ENCODE results near the gene ITFG1. TPM values are rescaled to one million over a fixed set of nuclear protein-coding genes. Genes with fewer than 3 reads are reported as not detected.
"Not testable (repeated sequence)": the region's sequence is repeated elsewhere in the genome, so short reads cannot be mapped to it uniquely, and the experiment has no call there.

The ITFG1 gene
- total RNA-seq, 2 experiments from 2014 or later = 18.0 to 18.5 TPM

DNA sequence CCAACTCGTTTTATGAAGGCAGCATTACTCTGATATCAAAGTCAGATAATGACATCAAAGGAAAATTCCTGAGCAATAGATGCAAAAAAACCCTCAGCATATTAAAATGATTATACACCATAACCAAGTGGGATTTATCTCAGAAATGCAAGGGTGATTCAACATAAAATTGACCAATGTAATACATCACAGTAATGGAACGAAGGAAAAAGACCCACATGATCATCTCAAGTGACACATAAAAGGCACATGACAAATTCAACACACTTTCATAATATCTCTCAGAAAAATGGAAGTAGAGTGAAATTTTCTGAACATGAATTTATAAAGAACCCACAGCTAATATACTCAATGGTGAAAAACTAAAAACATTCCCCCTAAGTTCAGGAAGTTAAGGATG is 118.8 kb downstream of the ITFG1 start:
- Histone ChIP-seq H3K27ac (ENCODE audit: low read depth in 1 of 2, low read length in 2 of 2) (no peak overlapping the region), H3K4me1 (ENCODE audit: insufficient read depth, low read length) (no peaks in the 10 kb centered on the region), H3K4me3 (ENCODE audit: low read length) (no peak overlapping the region), H3K9me3 (ENCODE audit: control insufficient read depth in 1 of 2, insufficient read depth in 1 of 2, low read length in 2 of 2) (peaks cover 5 to 15% of the 10 kb centered on the region in 2 experiments), H3K27me3 (ENCODE audit: control insufficient read depth in 1 of 2, insufficient read depth in 2 of 2, low read length in 2 of 2) (no peaks in the 10 kb centered on the region), H3K36me3 (ENCODE audit: insufficient read depth, low read length) (no peaks in the 10 kb centered on the region)
- ATAC-seq (ENCODE audit: poor library complexity) = no peak
- H3K4me1 Mint-ChIP-seq (ENCODE audit: low read depth) = peaks cover 8% of the 10 kb centered on the region
- no peak overlapping the region for H3K4me3 Mint-ChIP-seq
- ChIA-PET CTCF (no interaction called here), POLR2A (no interaction called here)
- TF ChIP-seq, protein P1, sequence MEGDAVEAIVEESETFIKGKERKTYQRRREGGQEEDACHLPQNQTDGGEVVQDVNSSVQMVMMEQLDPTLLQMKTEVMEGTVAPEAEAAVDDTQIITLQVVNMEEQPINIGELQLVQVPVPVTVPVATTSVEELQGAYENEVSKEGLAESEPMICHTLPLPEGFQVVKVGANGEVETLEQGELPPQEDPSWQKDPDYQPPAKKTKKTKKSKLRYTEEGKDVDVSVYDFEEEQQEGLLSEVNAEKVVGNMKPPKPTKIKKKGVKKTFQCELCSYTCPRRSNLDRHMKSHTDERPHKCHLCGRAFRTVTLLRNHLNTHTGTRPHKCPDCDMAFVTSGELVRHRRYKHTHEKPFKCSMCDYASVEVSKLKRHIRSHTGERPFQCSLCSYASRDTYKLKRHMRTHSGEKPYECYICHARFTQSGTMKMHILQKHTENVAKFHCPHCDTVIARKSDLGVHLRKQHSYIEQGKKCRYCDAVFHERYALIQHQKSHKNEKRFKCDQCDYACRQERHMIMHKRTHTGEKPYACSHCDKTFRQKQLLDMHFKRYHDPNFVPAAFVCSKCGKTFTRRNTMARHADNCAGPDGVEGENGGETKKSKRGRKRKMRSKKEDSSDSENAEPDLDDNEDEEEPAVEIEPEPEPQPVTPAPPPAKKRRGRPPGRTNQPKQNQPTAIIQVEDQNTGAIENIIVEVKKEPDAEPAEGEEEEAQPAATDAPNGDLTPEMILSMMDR (IDR thresholded peaks at IDR 0.05) = no peak
- H3K9me3 Mint-ChIP-seq = peaks cover 21% of the 10 kb centered on the region
- H3K27me3 Mint-ChIP-seq = no peaks in the 10 kb centered on the region
- no peak overlapping the region for H3K27ac Mint-ChIP-seq
- H3K36me3 Mint-ChIP-seq (ENCODE audit: low read depth) = peaks cover 87% of the 10 kb centered on the region
- DNase-seq = no peak
- intact Hi-C loops (cut with DNase I, micrococcal nuclease) = no loop called here

DNA sequence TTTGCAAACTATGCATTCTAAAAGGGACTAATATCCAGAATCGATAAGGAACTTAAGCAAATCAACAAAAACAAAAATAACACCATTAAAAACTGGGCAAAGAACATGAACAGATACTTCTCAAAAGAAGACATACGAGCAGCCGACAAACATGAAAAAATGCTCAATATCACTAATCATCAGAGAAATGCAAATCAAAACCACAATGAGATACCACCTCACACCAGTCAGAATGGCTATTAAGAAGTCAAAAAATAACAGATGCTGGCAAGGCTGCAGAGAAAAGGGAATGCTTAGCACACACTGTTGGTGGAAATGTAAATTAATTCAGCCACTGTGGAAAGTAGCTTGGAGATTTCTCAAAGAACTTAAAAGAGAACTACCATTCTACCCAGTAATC is 130.3 kb downstream of the ITFG1 start:
- CTCF ChIA-PET = interaction anchor here (1.0 kb wide), 1 partner anchor 11 kb away, joined by 4 read pairs; no protein-coding TSS in a partner anchor
- H3K4me1 Mint-ChIP-seq (ENCODE audit: low read depth); ATAC-seq (ENCODE audit: poor library complexity); intact Hi-C loops (cut with DNase I, micrococcal nuclease); H3K4me3 ChIP-seq (ENCODE audit: low read length); H3K4me3 Mint-ChIP-seq; H3K9me3 Mint-ChIP-seq; POLR2A ChIA-PET; H3K4me1 ChIP-seq (ENCODE audit: insufficient read depth, low read length); H3K9me3 ChIP-seq (ENCODE audit: control insufficient read depth in 1 of 2, insufficient read depth in 1 of 2, low read length in 2 of 2); H3K27ac Mint-ChIP-seq; DNase-seq; H3K27ac ChIP-seq (ENCODE audit: low read depth in 1 of 2, low read length in 2 of 2); H3K27me3 Mint-ChIP-seq; H3K36me3 ChIP-seq (ENCODE audit: insufficient read depth, low read length); H3K27me3 ChIP-seq (ENCODE audit: control insufficient read depth in 1 of 2, insufficient read depth in 2 of 2, low read length in 2 of 2): not testable (repeated sequence)
- peaks cover 67% of the 10 kb centered on the region for H3K36me3 Mint-ChIP-seq (ENCODE audit: low read depth)

DNA sequence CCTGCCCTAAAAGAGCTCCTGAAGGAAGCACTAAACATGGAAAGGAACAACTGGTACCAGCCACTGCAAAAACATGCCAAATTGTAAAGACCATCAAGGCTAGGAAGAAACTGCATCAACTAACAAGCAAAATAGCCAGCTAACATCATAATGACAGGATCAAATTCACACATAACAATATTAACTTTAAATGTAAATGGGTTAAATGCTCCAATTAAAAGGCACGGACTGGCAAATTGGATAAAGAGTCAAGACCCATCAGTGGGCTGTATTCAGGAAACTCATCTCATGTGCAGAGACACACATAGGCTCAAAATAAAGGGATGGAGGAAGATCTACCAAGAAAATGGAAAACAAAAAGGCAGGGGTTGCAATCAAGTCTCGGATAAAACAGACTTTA is 136.6 kb downstream of the ITFG1 start:
- H3K27ac Mint-ChIP-seq; H3K4me3 ChIP-seq (ENCODE audit: low read length); DNase-seq; H3K9me3 Mint-ChIP-seq; H3K4me3 Mint-ChIP-seq; H3K4me1 Mint-ChIP-seq (ENCODE audit: low read depth); H3K4me1 ChIP-seq (ENCODE audit: insufficient read depth, low read length); POLR2A ChIA-PET; H3K9me3 ChIP-seq (ENCODE audit: control insufficient read depth in 1 of 2, insufficient read depth in 1 of 2, low read length in 2 of 2); H3K27me3 Mint-ChIP-seq; intact Hi-C loops (cut with DNase I, micrococcal nuclease); ATAC-seq (ENCODE audit: poor library complexity); CTCF ChIA-PET; H3K27ac ChIP-seq (ENCODE audit: low read depth in 1 of 2, low read length in 2 of 2); H3K27me3 ChIP-seq (ENCODE audit: control insufficient read depth in 1 of 2, insufficient read depth in 2 of 2, low read length in 2 of 2); H3K36me3 ChIP-seq (ENCODE audit: insufficient read depth, low read length): not testable (repeated sequence)
- H3K36me3 Mint-ChIP-seq (ENCODE audit: low read depth) = peaks cover 44% of the 10 kb centered on the region

DNA sequence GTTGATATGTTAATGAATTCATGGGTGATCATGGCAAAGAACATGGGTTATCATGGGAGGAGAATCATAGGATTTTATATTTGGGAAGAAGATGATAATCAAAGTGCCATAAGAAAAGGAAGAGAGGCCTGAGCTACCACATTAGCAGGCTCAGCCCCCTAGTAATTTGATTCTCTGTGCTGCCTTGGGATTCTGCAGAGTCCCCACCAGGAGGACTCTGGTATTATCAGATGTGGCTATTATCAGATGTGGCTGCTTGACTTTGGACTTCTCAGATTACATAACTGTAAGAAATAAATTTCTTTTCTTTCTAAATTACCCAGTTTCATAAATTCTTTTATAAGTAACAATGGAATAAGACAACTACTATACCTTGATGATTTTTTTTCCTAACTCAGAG is 137.6 kb downstream of the ITFG1 start:
- Histone ChIP-seq H3K9me3 (ENCODE audit: control insufficient read depth in 1 of 2, insufficient read depth in 1 of 2, low read length in 2 of 2) (no peaks in the 10 kb centered on the region), H3K4me1 (ENCODE audit: insufficient read depth, low read length) (no peaks in the 10 kb centered on the region), H3K4me3 (ENCODE audit: low read length) (no peak overlapping the region), H3K36me3 (ENCODE audit: insufficient read depth, low read length) (no peaks in the 10 kb centered on the region), H3K27ac (ENCODE audit: low read depth in 1 of 2, low read length in 2 of 2) (no peak overlapping the region), H3K27me3 (ENCODE audit: control insufficient read depth in 1 of 2, insufficient read depth in 2 of 2, low read length in 2 of 2) (no peaks in the 10 kb centered on the region)
- TF ChIP-seq, protein P1 (IDR thresholded peaks at IDR 0.05) = no peak
- H3K36me3 Mint-ChIP-seq (ENCODE audit: low read depth) = peaks cover 34% of the 10 kb centered on the region
- ATAC-seq (ENCODE audit: poor library complexity) = no peak
- H3K9me3 Mint-ChIP-seq = peaks cover 3% of the 10 kb centered on the region
- intact Hi-C loops (cut with DNase I, micrococcal nuclease) = no loop called here
- H3K4me3 Mint-ChIP-seq = no peak overlapping the region
- CTCF ChIA-PET = no interaction called here
- no peaks in the 10 kb centered on the region for H3K4me1 Mint-ChIP-seq (ENCODE audit: low read depth)
- DNase-seq = no peak
- POLR2A ChIA-PET = no interaction called here
- no peak overlapping the region for H3K27ac Mint-ChIP-seq
- no peaks in the 10 kb centered on the region for H3K27me3 Mint-ChIP-seq

Measured in CD4-positive, alpha-beta T cell (primary cell).